ENCODE results near the gene SLC39A3.

SLC39A3 gene

DNA sequence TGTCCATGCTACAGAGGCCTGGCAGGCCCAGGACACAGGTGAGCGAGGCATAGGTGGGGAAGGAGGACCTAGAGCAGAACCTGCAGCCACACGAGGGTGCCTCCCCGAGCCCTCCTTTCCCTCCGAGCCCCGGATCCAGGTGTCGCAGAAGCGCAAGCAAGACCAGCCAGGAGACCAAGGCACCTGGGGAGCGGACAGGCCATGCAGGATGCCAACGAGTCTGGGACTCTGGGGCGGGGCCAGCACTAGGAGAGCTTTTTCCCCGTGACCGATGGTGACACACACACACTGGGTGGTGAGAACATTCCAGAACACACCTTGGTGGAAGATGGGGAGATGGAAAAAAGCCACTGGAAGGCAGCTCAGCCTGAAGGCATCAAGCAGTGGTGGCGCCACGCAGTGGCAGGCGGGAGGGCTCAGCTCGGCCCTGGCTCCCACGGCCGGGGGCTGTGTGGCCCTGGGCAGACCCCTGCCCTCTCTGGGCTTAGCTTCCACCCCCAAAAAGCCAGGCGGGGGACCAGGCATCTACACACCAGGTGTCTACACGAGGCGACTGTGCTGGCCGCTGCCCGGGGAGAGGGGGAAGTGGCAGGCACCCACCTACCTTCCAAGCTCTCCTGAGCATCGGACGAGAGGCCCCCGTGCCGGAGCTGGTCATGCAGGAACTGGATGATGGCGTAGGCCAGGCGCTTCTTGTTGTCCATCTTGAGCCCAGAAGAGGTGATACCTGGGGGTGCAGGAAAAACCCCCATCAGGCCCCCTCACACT, 28.7 kb upstream of the SLC39A3 start:
- DNase-seq (ENCODE audit: low spot score): no peak

DNA sequence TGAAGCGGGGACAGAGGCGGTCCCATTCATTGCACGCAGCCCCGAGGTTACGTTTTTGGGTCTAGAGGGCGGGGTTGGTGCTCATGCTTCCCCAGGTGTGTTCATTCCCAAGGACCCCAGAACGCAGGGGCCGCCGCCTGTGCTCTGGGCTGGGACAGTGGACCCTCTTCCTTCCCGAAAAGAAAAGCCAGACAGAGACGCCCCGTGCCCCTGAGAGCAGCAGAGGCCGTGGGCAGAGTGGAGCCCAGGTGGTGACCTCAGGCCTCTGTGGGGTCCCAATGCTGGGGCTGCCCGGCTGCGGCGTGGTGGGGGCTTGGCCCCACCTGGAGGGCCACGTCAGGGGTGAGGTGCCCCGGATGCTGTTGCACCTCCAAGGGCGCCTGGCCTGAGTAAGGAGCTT, 27.9 kb upstream of the SLC39A3 start:
- no peak for DNase-seq (ENCODE audit: low spot score)

DNA sequence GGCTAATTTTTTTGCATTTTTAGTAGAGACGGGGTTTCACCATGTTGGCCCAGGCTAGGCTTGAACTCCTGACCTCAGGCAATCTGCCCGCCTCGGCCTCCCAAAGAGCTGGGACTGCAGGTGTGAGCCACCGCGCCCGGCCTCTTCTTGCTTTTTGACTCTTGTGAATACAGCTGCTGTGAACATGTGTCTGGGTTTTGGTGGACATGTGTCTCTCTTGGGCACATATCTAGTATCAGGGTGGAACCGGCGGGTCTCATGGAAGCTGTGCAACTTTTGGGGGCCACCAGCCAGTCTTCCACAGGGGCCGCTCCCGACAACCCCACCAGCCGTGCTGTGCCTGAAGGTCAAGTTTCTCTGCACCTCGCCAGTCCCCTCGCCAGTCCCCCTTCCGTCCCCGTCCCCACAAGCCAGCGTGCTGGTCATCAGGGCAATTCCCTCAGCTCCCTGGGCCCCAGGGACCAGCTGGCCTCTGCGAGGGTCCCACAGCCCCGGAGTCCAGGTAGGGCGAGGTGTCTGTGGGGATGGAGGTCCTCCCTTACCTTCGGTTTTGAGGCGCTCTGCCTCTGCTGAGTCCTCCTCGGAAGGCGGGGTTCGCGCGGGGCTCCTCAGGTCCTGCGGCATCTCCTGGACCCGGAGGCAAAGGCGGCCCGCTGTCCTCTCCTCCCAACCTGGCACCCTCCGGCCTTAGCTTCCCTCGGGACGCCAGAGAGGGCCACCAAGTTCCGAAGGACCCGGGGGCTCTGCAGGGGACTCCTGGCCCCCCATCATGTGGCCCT, 27.0 kb upstream of the SLC39A3 start:
- DNase-seq (ENCODE audit: low spot score): no peak

DNA sequence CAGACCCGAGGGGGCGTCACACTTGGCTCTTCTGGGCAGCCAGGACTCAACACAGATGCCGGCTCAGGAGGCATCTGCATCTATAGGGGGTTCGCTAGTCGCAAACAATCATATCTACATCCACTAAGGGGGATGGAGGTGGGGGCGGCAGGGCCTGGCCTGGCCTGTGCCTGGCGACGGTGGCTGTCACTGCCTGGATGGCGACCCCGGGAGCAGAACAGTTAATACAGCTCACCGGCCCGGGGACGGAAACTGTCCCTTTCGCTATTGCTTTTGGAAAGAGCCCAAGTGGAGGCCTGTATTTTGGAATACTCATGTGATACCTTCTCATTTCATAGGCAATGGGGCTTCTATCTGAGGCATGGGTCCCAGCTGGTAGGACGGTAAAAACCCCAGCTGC, 25.6 kb upstream of the SLC39A3 start:
- no peak for DNase-seq (ENCODE audit: low spot score)

DNA sequence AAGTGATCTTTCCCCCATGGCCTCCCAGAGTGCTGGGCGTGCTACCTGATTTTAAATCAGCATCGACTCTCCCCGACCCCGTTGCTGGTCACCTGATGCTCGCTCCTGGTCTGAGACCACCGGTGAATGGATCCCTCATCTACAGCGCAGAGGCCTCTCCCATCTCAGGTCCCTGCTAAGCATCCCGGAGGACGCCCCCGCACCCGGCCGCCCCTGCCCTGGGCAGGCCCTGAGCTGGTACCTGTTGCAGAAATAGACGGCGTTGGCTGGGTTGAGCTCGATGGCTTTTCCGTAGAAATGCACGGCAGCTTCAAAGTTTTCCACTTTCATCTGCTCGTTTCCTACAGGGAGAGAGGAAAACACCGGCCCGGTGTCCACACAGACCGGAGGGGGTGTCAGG, 25.1 kb upstream of the SLC39A3 start:
- no peak for DNase-seq (ENCODE audit: low spot score)

DNA sequence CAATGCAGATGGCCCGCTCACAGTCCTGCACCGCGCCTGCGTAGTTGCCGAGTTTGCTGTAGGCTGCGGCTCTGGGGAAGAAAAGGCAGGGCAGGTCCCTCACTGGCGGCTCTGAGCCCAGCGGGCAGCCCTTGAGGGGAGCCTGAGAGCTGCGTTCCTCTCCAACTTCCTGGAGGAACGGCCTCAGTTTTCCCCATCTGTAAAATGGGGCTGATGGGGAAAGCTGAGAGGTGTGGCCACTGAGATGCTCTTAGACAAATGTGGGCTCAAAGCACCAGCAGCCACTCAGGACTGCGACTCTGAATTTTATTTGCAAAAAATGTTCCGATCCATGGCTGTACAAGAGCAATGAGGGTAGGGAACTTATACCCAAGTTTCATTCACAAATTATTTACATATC, 23.9 kb upstream of the SLC39A3 start:
- DNase-seq (ENCODE audit: low spot score): no peak

DNA sequence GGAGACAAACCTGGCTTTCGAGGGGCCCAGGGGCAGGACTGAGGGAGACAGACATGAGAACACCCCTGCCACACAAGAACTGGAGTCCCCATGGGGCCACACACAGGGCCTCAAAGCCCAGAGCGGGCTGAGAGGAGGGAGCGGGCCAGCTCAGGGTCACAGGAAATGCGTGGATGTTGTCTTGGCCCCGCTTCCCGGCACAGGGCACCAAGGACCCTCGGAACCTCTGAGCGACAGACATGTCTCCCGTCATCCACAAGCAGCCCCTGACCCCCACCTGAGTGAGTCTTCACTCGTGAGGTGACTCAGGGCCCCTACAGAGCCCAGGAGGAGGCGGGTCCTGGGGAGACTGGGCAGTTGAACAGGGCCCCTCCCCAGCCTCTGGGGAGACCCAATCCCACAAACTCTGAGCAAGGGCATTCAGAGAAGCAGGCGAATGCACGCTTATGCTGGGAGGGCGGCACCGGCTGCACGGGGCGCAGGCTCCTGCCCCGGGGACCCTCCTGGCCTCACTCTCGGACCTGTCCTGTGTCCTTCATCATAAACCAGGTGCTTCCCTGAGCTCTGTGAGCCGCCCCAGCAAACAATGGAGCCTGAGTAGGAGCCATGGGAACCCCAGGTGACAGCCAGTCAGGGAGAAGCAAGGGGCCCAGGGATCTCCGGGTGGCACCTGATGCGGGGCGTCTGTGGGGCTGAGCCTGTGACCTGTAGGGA, 23.1 kb upstream of the SLC39A3 start:
- DNase-seq (ENCODE audit: low spot score): no peak

DNA sequence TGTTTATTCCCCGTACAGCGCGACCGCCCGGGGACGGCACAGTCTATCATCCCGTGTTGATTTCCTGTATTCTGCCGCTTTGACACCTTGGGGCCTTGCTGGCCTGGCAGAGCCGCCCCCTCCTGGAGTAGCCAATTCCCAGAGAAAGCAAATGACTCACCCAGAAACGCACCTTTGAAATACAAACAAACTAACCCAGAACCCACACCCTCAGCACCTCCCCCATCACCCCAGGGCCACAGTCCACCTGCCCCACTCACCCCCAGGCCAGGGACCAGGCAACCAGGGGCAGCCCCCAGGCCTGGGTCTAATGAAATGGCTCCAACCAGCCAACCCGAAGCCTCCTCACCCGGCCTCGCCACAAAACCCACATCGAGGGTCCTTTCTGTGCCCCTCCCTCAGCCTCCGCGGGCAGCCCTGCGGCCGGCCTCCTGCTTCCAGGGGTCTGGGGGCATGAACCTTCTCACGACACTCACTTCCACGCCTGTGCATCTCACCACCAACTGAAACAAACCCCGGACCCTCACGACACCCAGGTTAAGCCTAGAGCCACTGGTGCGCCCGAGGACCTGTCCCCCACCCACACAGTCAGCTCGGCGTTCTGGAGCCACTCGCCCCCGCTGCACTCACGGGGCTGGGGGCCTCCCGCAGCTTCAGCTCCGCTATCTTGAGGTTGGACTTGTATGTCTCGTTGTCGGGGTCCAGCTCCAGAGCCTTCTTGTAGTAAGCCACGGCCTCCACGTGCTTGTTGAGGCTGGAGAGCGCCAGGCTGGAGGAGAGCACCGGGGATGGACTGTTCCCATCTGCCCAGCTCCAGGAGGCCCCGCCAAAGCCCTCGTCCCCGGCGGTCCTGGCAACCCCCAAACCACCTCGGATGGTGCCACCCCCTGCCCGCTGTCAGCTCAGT, 22.3 kb upstream of the SLC39A3 start:
- DNase-seq (ENCODE audit: low spot score): no peak

DNA sequence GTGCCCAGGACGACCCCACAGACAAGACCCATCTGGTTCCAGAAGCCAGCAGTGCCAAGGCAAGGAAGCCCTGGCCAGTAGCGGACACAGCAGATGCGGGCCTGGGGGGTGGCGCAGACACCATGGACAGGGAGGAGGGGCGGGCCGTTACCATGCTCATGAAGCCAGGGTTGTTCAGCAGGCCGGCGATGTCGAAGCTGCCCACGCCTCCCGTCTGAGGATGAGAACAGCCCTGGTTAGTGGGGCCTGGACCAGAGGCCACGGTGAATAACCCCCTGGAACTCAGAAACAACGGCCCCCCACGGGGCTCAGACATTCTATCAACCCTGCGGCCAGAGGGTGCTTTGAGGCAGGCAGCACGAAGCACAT, 21.5 kb upstream of the SLC39A3 start:
- no peak for DNase-seq (ENCODE audit: low spot score)

DNA sequence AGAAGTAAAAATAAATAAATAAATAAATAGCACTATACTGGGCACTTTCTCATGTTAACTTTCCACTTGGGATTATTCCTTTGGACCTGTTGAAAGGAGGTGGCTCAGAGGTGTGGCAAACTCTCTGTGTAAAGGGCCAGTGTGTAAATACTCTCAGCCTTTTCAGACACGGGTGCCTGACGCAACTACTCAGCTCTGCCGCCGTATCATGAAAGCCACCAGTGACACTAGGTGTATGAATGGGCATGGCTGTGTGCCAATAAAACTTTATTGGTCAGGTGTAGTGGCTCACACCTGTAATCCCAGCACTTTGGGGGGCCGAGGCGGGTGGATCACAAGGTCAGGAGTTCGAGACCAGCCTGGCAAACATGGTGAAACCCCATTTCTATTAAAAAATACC, 20.1 kb upstream of the SLC39A3 start:
- no peak for DNase-seq (ENCODE audit: low spot score)

DNA sequence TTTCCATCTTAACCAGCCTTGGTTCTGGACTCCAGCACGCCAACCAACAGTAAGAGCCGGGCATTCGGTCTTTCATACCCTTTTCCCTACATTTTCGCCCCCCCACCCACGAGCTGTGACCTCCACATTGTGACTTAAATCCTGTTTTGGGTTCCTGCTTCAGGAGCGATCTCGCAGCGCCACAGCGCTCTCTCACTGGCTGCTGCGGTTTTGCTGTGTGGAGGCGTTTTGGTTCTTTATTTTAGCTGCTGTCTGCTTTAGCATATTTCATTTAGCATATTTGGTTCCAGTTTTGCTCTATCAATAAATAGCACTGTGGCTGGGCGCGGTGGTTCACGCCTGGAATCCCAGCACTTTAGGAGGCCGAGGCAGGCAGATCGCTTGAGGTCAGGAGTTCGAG, 19.5 kb upstream of the SLC39A3 start:
- DNase-seq (ENCODE audit: low spot score): no peak

DNA sequence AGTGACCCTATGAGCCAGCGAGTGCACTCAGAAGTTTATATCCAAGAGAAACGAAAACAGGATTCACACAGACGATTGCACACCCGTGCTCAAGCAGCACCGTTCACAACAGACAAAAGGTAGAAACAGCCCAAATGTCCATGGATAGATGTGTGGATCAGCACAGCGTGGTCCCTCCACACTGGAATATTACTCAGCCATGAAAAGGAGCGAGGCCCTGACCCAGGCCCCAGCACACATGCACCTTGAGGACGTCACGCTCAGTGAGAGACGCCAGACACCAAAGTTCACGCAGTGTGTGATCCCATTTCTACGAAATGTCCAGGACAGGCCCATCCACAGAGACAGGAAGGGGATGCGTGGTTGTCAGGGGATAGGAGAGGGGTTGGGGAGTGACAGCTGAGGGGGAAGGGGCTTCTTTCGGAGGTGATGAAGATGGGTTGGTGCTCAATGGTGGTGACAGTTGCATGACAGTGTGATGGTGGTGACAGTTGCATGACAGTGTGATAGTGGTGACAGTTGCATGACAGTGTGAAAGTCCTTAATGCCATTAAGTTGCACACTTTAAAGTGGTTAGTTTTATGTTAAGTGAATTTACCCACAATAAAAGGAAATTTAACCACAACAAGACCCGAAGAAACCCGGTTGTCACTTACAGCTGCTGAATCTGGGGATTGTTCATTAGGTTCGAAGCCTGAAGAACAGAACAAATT, 18.9 kb upstream of the SLC39A3 start:
- DNase-seq (ENCODE audit: low spot score): no peak

DNA sequence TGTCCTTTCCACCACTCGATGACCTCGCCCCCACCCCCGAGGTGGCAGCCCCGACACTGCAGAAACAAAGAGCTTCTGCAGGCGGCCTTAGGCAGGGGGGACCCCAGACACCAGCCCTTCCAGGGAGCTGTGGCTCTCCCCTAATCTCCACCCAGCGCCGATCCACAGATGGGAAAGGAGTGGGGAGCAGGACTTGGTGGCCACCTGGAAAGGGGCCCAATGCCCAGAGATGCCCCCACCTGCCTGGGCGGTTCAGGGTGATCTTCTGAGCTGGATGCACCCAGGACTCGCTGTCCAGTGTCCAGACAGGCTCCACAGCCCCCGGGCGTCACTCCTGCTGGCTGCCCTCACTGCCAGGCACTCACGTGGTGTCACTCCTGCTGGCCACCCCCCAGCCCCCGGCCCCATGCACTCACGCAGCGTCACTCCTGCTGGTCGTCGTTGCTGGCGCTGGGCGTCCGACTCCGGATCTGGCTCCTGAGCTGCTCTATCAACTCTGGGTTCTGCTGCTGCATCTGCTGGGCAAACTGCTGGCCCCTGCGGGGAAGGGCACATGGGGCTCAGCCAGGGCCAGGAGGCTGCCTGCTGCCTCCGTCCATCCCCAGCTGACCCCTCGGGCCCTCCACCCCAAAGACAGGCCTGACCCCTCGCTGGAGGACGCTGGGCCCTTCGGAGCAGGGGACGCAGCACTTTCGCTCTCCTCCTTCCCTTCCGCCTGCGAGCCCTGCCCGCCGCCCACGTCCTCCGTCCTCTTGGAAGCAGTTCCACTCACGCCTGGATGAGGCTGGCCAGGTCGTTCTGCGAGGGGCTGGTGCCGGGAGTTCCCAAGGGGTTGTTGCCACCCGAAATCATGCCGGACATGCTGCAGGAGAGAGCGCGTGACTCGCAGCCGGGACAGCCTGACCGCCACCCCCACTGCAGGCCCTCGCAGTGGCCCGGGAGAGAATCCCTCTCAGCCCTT, 17.4 kb upstream of the SLC39A3 start:
- no peak for DNase-seq (ENCODE audit: low spot score)

DNA sequence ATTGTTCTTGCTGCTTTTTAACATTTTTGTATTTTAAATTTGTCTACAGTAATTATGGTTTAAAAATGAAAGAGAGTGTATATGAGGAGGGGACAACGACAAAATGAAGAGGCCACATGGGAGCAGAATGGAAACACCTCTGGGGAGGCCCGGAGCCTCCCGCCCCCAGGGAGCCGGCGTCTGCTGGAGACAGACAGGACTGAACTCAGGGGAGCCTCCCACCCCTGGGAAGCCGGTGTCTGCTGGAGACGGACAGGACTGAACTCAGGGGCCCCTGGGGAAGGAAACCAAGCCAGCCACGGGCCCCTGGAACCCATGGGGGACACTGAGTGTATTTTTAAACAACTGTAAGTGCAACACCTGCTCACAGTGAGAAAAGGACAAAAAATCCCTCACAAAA, 16.7 kb upstream of the SLC39A3 start:
- no peak for DNase-seq (ENCODE audit: low spot score)

DNA sequence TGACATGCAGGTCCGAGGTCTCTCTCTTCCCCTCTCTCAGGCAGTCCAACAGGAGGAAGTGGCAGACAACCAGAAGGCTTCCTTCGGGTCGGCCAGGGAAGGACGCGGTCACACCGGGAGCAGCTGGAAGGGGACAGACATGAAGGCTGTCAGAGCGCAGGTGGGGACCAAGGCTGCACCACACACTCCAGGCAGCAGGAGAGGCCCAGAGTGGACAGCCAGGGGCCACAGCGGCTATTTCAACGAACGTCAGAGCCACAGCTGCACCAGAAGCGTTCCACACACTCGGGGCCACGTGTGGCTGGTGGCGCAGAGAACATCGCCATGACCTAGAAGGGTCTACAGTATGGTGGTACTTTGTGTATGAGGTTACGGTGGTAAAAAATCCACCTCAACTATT, 16.0 kb upstream of the SLC39A3 start:
- no peak for DNase-seq (ENCODE audit: low spot score)

DNA sequence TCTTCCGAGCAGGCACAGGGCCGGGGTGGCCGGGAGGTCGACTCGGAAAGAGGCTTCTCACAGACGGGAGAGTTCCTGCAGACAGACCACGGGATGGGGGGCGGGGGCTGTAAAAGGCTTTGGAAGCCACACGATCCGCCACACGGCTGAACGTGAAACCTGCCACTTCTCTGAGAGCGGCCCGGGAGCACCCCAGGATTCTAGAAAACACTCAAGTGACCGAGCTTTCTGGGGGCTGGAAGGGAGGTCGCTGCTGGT, 15.6 kb upstream of the SLC39A3 start:
- no peak for DNase-seq (ENCODE audit: low spot score)

DNA sequence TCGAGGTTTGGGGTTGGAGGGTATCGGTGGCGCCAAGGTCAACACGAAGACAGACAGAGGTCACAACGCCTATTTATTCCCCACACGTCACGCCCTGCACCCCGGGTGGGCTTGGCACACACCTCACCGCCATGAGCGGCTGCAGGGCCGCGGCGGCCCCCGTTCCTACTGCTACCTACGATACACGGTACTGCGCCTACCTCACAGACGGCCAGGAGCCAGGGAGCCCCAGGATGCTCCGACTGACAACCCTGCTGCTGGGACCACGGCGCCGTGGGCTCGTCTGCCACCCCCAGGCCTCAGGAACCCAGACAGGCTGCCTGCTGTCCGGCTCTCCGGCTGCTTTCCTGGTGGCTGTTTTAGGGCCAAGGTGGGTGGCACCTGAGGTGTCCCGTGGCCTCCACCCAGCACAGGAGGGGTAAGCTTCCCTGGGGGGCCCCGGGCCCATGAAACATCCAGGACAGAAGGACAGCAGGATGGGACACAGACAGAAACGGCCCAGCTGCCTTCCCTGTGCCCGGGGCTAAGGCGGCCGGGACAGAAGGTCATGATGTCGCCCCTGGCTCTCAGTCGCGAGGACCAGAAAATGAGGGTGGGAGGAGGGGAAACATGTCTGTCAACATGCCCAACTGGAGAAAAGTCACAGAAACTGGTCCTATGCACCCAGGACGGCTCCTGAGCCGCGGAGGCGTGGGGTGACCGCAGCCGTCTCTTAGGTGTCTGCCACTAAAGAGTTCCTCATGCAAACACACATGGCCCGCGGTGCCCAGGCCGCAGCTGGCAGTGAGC, 15.0 kb upstream of the SLC39A3 start:
- DNase-seq (ENCODE audit: low spot score): no peak

DNA sequence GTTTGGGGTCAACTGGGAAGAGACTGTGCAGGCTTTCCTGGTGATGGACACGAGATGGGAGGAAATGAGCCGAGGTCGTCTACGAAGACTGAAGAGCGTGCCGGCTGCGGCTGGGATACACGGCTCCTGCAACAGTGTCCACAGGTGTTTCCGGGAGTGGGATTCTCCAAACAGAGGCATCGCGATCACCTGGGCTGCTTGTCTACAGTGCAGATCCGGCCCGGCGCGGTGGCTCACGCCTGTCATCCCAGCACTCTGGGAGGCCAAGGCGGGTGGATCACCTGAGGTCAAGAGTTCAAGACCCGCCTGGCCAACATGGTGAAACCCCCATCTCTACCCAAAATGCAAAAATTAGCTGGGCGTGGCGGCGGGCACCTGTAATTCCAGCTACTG, 11.6 kb upstream of the SLC39A3 start:
- no peak for DNase-seq (ENCODE audit: low spot score)

DNA sequence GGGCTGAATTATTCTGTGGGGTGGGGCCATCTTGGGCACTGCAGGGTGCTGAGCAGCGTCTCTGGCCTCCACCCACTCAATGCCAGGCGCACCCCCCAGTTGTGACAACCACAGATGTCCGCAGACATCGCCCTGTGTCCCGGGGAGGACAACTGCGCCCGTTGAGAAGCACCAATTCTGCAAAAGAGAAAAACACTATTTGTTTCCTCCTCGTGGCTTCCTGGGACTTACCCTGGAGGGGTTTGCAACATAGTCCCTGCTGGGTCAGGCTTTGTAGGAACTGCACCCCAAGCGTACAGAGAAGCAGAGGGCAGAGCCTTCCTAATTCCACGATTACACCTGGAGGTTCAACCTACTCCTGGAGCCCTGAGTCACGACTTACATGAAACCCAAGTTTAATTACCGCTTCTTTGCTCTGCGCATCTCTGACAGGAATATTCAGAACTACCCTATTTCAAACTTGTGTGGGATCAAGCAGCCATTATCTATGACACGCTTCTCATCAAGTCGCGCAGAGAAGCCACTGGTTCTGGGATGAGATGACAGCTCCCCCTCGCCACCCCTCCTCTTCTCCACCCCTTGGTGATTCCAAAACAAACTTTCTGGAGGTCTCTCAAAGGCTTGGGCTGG, 11.1 kb upstream of the SLC39A3 start:
- no peak for DNase-seq (ENCODE audit: low spot score)

Data from hepatic stellate cell (primary cell).